IPS-18a (cell line): ENCODE data around the gene DNMT3A.
A peak's percentile ranks its signal among the peaks of the same experiment; 100 is the strongest.

ENCODE experiments used
- H3K27ac ChIP-seq: one replicate; pipeline ENCODE4 v1.5.1; 2013; ENCODE audit warnings: low read length
- H3K27me3 ChIP-seq: one replicate; pipeline ENCODE4 v1.6.1; 2013; ENCODE audit warnings: mild to moderate bottlenecking, low read length; ENCODE audit not compliant: control insufficient read depth, insufficient read depth
- H3K36me3 ChIP-seq: one replicate; pipeline ENCODE4 v1.6.1; 2013; ENCODE audit warnings: low read depth, low read length; ENCODE audit not compliant: control insufficient read depth
- H3K4me1 ChIP-seq: one replicate; pipeline ENCODE4 v1.6.1; 2013; ENCODE audit warnings: low read depth, low read length; ENCODE audit not compliant: control insufficient read depth
- H3K4me3 ChIP-seq: one replicate; pipeline ENCODE4 v1.5.1; 2013; ENCODE audit warnings: low read length
- H3K9ac ChIP-seq: one replicate; pipeline ENCODE4 v1.6.1; 2013; ENCODE audit warnings: mild to moderate bottlenecking, low read length, moderate library complexity
- H3K9me3 ChIP-seq: one replicate; pipeline ENCODE4 v1.6.1; 2013; ENCODE audit warnings: low read depth, low read length; ENCODE audit not compliant: control insufficient read depth

Gene DNMT3A

DNA sequence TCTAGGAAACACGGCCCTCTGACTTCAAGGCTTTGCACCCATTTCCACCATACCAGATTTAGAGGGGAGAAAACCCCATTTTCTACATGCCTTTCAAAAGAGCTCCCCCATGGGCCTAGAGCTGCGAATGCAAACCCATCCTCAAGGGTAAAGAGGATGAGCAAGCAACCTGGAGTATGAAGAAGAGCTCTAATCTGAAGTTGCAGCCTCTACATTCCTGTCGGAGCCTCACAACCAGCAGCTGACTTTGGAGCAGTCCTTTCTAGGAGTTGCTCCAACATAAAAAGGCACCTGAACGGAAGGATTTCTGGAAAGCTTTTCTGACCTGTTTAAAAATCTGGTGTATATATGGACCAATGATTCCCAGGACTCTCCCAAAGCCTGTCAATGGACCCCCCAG is 91.9 kb downstream of the DNMT3A start:
- peaks cover 36% of the 10 kb centered on the region for H3K36me3 ChIP-seq
- no peak overlapping the region for H3K27ac ChIP-seq
- no peaks in the 10 kb centered on the region for H3K9me3 ChIP-seq
- H3K4me1 ChIP-seq = peaks cover 20% of the 10 kb centered on the region
- H3K4me3 ChIP-seq = peak overlapping the region; percentile 90
- H3K9ac ChIP-seq = peak overlapping the region; percentile 73
- no peaks in the 10 kb centered on the region for H3K27me3 ChIP-seq

DNA sequence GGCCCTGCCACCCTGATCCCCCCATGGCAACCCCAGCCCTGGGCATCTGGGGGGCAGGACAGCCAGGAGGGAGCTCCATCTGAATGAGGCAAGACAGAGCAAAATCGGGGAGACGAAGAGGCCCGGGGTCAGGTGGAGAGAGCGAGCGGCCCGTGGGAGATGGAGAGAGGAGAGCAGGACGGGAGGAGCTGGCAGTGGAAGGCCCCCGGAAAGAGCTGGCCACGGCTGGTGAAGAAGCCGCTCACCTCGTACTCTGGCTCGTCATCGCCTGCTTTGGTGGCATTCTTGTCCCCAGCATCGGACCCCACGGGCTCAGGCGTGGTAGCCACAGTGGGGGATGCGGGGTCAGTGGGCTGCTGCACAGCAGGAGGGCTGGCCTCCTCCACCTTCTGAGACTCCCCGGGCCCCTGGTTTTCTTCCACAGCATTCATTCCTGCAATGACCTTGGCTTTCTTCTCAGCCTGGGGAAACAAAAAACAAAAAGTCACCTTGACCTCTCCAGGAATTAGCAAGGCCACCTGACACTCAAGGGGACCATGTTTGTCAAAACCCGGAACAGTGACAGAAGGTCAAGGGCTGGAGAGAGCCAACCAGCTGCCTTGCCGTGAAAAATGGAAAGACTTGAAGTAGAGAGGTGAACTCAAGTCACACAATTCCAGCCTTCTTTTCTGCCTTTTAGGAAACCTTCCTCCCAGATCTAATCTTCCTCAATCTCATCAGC is 93.8 kb downstream of the DNMT3A start:
- H3K36me3 ChIP-seq = peaks cover 54% of the 10 kb centered on the region
- H3K4me1 ChIP-seq = peaks cover 14% of the 10 kb centered on the region
- no peak overlapping the region for H3K9ac ChIP-seq

DNA sequence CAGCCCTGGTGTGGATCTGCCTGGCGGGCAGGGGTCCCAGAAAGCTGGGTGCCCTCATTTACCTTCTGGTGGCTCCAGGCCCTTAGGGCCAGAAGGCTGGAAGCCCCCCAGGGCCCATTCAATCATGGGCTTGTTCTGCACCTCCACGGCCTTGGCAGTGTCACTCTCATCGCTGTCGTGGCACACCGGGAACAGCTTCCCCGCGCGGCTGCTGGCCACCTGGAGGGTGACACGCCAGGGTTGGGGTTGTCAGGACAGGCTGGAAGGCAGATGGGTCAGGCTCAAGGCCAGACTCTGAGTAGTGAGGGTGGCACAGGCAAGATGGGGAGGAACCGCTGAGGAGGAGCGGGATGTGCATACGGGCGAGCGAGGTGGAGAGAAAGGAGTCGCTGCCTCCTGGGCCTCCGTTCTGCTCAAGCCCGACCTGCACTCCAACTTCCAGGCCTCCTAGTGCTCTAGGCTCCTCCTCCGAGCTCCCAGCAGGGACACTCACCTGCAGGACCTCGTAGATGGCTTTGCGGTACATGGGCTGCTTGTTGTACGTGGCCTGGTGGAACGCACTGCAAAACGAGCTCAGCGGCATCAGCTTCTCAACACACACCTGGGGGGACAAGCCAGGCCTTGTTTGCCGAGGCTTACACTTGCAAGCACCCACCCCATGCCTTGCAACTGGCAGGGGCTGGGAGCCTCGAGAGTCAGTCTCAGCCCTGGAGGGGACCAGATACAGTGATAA is 95.0 kb downstream of the DNMT3A start:
- H3K9ac ChIP-seq = no peak overlapping the region
- no peaks in the 10 kb centered on the region for H3K9me3 ChIP-seq
- no peak overlapping the region for H3K4me3 ChIP-seq
- H3K27ac ChIP-seq = no peak overlapping the region
- H3K36me3 ChIP-seq = peaks cover 66% of the 10 kb centered on the region
- H3K4me1 ChIP-seq = peaks cover 12% of the 10 kb centered on the region
- H3K27me3 ChIP-seq = no peaks in the 10 kb centered on the region

More for the DNA sequence above, 93.8 kb downstream of the DNMT3A start:
- no peak overlapping the region for H3K4me3 ChIP-seq
- no peaks in the 10 kb centered on the region for H3K9me3 ChIP-seq
- no peak overlapping the region for H3K27ac ChIP-seq
- H3K27me3 ChIP-seq = no peaks in the 10 kb centered on the region

DNA sequence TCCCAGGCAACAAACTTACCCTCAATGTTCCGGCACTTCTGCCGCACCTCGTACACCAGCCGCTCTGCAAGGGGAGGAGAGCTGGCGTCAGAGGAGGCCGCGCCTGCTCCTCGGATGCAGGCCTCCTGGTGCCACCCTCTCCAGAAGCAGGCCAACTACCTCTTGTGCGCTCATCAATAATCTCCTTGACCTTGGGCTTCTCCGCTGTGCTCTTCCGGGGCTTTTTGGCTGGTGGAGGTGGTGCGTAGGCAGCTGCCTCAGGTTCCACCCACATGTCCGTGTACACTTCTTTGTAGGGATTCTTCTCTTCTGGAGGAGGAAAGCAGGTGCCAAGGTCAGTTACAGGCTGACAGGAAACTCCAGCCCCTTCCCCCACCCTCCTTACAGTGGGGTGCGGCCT is 95.7 kb downstream of the DNMT3A start:
- no peak overlapping the region for H3K27ac ChIP-seq

DNA sequence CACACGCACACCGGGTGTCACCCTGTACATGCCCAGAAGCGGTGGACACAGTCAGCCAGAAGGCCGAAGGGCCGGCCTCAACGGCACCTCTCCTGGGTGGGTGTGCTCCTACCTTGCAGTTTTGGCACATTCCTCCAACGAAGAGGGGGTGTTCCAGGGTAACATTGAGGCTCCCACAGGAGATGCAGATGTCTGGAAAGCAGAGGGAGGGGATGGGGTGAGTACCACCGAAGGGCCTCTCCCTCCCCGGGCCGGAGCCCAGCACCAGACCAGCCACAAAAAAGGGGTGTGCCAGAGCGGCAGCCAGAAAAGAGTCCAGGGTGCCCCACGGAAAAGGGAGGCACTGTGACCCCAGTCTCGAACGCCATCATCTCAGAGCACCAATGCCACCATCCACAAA is 96.6 kb downstream of the DNMT3A start:
- Histone ChIP-seq H3K27ac (no peak overlapping the region), H3K27me3 (no peaks in the 10 kb centered on the region), H3K4me3 (no peak overlapping the region), H3K4me1 (peaks cover 10% of the 10 kb centered on the region), H3K9ac (no peak overlapping the region), H3K9me3 (no peaks in the 10 kb centered on the region), H3K36me3 (peaks cover 81% of the 10 kb centered on the region)

More for the DNA sequence above, 95.7 kb downstream of the DNMT3A start:
- Histone ChIP-seq H3K27me3 (no peaks in the 10 kb centered on the region), H3K9me3 (no peaks in the 10 kb centered on the region), H3K4me3 (no peak overlapping the region), H3K9ac (no peak overlapping the region), H3K4me1 (peaks cover 12% of the 10 kb centered on the region), H3K36me3 (peaks cover 73% of the 10 kb centered on the region)

DNA sequence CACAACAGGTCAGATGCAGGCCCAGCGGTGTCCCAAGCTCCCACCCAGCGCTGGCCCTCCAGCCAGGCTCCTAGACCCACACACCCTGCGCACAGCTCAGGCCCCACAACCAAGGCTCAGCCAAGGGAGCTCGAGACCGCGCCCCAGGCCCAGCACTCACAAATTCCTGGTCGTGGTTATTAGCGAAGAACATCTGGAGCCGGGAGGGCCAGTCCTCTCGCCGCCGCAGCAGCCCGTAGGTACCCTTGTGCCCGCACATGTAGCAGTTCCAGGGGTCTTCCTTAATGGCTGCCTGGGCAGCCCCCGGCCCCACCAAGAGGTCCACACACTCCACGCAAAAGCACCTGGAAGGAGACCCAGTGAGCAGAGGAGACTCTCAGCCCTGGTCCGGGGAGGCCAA is 97.7 kb downstream of the DNMT3A start:
- Histone ChIP-seq H3K9me3 (no peaks in the 10 kb centered on the region), H3K9ac (no peak overlapping the region), H3K4me1 (no peaks in the 10 kb centered on the region), H3K36me3 (peaks cover 93% of the 10 kb centered on the region), H3K4me3 (no peak overlapping the region), H3K27ac (no peak overlapping the region), H3K27me3 (no peaks in the 10 kb centered on the region)

DNA sequence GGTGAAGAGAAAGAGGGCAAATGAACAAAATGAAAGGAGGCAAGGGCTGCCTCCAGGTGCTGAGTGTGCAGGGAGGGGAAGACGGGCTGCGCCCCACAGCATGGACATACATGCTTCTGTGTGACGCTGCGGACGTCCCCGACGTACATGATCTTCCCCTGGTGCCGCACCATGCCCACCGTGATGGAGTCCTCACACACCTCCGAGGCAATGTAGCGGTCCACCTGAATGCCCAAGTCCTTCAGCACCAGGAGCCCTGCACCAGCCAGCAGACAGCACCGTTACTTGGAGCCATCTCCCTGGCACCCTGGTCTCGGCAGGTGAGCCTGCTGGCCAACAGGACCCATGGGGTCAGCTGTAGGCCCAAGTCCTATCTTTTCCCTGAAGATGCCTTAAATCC is 100.3 kb downstream of the DNMT3A start:
- peaks cover 99% of the 10 kb centered on the region for H3K36me3 ChIP-seq
- H3K4me1 ChIP-seq = no peaks in the 10 kb centered on the region
- no peak overlapping the region for H3K4me3 ChIP-seq
- no peak overlapping the region for H3K9ac ChIP-seq
- no peaks in the 10 kb centered on the region for H3K27me3 ChIP-seq
- H3K9me3 ChIP-seq = no peaks in the 10 kb centered on the region
- no peak overlapping the region for H3K27ac ChIP-seq

DNA sequence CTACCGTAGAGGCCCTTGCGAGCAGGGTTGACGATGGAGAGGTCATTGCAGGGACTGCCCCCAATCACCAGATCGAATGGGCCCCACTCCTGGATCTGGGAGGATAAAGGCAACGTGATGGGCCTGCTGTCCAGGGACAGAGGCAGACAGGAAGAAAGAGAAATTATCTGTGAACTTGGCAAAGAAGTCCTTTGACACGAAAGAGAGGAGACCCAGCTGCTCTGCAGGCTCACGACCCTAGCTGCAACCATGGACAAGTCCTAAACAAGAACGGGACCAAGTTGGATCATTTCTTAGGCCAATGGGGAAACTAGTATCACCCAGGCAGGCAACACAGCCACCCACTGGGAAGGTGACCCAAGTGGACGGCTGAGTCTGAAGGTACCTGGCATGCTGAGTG is 101.1 kb downstream of the DNMT3A start:
- H3K4me1 ChIP-seq = no peaks in the 10 kb centered on the region
- no peaks in the 10 kb centered on the region for H3K27me3 ChIP-seq
- no peak overlapping the region for H3K9ac ChIP-seq
- H3K36me3 ChIP-seq = peaks cover 97% of the 10 kb centered on the region
- H3K4me3 ChIP-seq = no peak overlapping the region
- no peaks in the 10 kb centered on the region for H3K9me3 ChIP-seq
- no peak overlapping the region for H3K27ac ChIP-seq

DNA sequence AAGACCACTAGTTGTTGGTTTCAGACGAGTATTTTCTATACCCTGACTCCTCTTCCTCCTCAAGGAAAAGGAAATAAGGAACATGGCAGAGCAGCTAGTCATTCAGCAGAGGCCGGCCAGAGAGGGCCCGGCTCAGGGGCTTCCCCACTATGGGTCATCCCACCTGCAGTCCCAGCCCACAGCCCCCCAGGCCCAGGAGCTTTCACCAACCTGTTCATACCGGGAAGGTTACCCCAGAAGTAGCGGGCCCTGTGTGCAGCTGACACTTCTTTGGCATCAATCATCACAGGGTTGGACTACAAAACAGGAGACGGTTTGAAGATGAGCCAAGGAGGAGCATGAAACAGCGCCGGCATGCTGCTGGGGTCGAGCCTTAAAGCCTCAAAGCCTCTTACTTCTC is 102.8 kb downstream of the DNMT3A start:
- peaks cover 97% of the 10 kb centered on the region for H3K36me3 ChIP-seq
- H3K9me3 ChIP-seq = no peaks in the 10 kb centered on the region
- no peaks in the 10 kb centered on the region for H3K4me1 ChIP-seq
- H3K27ac ChIP-seq = no peak overlapping the region
- no peaks in the 10 kb centered on the region for H3K27me3 ChIP-seq
- H3K4me3 ChIP-seq = no peak overlapping the region
- H3K9ac ChIP-seq = no peak overlapping the region

DNA sequence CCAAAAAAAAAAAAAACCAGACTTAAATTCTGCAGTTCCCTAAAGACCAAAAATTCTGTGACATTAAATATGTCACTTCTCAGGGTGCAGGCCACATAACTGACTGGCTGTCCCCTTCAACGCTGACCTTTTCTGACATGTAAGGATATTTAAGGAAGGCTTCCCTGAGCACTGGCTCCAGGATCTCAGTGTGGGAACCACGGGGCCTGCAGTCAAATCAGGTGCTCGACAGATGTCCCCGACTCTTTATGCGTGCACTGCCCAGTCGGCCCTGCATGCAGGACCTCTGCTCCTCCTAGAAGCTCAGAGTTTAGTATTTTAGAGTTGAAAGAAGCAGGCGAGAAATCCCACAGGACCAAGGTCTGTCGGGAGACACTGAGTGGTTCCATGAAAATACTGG is 104.0 kb downstream of the DNMT3A start:
- H3K4me1 ChIP-seq = no peaks in the 10 kb centered on the region
- no peak overlapping the region for H3K9ac ChIP-seq
- H3K27ac ChIP-seq = no peak overlapping the region
- H3K4me3 ChIP-seq = no peak overlapping the region
- peaks cover 94% of the 10 kb centered on the region for H3K36me3 ChIP-seq
- H3K9me3 ChIP-seq = no peaks in the 10 kb centered on the region
- no peaks in the 10 kb centered on the region for H3K27me3 ChIP-seq

DNA sequence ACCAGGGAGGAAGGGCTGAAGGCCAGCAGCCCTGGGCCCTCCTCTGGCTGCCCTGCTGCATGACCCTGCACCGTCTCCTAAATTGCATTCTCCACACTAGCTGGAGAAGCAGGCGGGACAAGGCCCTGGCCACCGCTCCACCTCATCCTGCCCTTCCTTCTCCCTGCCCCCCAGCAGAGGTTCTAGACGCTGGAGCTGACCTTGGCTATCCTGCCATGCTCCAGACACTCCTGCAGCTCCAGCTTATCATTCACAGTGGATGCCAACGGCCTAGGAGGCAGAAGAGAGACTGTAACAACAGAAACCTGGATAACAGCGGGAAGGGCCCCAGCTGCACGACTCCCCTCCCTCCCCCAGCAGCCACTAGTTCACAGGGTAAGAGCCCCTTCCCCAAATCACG is 105.0 kb downstream of the DNMT3A start:
- H3K4me3 ChIP-seq = no peak overlapping the region
- H3K27ac ChIP-seq = no peak overlapping the region
- no peak overlapping the region for H3K9ac ChIP-seq
- H3K4me1 ChIP-seq = no peaks in the 10 kb centered on the region
- H3K27me3 ChIP-seq = no peaks in the 10 kb centered on the region
- peaks cover 89% of the 10 kb centered on the region for H3K36me3 ChIP-seq
- no peaks in the 10 kb centered on the region for H3K9me3 ChIP-seq

DNA sequence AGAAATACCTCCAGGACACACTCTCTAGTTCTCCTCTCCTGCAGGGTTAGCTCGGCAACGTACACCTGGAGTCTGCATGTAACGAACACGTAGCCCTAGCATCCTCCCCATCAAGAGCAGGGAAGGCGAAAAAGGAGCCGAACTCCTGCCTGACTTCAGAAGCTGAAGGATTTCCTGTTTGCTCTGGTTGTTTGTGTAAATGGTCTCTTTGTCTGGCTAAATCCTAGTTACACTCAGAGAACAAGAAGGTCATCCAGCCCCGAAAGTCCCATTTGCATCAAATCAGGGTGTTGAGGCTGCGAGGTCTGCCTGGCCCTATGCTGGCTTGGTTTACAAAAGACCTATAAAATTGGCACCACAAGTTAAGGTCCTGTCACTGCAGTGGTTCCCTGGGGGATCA is 107.0 kb downstream of the DNMT3A start:
- Histone ChIP-seq H3K36me3 (peaks cover 69% of the 10 kb centered on the region), H3K4me1 (peaks cover 5% of the 10 kb centered on the region), H3K9ac (no peak overlapping the region)

More for the DNA sequence above, 107.0 kb downstream of the DNMT3A start:
- Histone ChIP-seq H3K27ac (no peak overlapping the region), H3K4me3 (no peak overlapping the region), H3K9me3 (no peaks in the 10 kb centered on the region), H3K27me3 (no peaks in the 10 kb centered on the region)
